ENCODE results near the gene PGS1.

DNA sequence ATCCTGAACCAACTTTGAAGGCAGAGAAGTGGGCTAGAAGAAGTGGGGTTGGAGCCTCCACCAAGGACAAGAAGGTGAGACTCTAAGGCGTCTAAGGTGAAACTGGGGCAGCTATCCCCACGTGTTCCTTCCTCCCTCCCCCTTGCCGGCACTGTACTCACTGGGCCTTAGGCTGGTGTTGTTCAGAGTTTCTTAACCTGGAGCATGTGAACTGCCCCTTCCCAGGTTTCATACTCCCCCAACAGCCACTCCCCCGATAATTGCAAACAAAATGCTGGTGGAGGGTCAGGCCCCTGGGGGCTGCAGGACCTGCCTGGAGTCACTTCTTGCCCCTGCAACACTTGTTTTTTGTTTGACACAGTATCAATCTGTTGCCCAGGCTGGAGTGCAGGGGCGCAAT lies 11.3 kb upstream of the PGS1 start:
- TF ChIP-seq, protein P1, sequence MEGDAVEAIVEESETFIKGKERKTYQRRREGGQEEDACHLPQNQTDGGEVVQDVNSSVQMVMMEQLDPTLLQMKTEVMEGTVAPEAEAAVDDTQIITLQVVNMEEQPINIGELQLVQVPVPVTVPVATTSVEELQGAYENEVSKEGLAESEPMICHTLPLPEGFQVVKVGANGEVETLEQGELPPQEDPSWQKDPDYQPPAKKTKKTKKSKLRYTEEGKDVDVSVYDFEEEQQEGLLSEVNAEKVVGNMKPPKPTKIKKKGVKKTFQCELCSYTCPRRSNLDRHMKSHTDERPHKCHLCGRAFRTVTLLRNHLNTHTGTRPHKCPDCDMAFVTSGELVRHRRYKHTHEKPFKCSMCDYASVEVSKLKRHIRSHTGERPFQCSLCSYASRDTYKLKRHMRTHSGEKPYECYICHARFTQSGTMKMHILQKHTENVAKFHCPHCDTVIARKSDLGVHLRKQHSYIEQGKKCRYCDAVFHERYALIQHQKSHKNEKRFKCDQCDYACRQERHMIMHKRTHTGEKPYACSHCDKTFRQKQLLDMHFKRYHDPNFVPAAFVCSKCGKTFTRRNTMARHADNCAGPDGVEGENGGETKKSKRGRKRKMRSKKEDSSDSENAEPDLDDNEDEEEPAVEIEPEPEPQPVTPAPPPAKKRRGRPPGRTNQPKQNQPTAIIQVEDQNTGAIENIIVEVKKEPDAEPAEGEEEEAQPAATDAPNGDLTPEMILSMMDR (IDR thresholded peaks at IDR 0.05), result no peak
- TF ChIP-seq POLR2A (IDR thresholded peaks at IDR 0.05) (no peak), EP300 (IDR thresholded peaks at IDR 0.05) (no peak), POLR2AphosphoS5 (IDR thresholded peaks at IDR 0.05) (no peak)
